MM.1S (cell line): ENCODE results near the gene HOXB1.

Source experiments
- DNase-seq: peaks from one replicate; pipeline ENCODE4 v3.0.0-alpha.2; 2015
- H2AFZ ChIP-seq: fragments of 300-600 bp; sonication (generic); 2 replicates; pipeline ENCODE4 v1.6.0; 2016; ENCODE audit warnings: antibody characterized with exemption, low read length
- H3F3A ChIP-seq: fragments of 300-600 bp; sonication (generic); 2 replicates; pipeline ENCODE4 v1.6.1; 2016; ENCODE audit warnings: mild to moderate bottlenecking, antibody characterized with exemption, low read length, moderate library complexity, mixed read lengths; ENCODE audit not compliant: insufficient read depth
- H3K27ac ChIP-seq: fragments of 300-600 bp; sonication (generic); 2 replicates; pipeline ENCODE4 v1.5.1; 2016; ENCODE audit warnings: mild to moderate bottlenecking, low read length
- H3K27me3 ChIP-seq: fragments of 300-600 bp; sonication (generic); replicated peaks from 2 replicates; pipeline ENCODE4 v1.6.0; 2016; ENCODE audit warnings: low read length; ENCODE audit not compliant: insufficient read depth
- H3K36me3 ChIP-seq: fragments of 300-600 bp; sonication (generic); replicated peaks from 2 replicates; pipeline ENCODE4 v1.6.1; 2016; ENCODE audit warnings: mild to moderate bottlenecking, low read length, mixed read lengths; ENCODE audit not compliant: insufficient read depth
- H3K4me1 ChIP-seq: fragments of 300-600 bp; sonication (generic); 2 replicates; pipeline ENCODE4 v1.6.1; 2016; ENCODE audit warnings: low read length, mixed read lengths
- H3K4me2 ChIP-seq: fragments of 300-600 bp; sonication (generic); 2 replicates; pipeline ENCODE4 v1.6.0; 2016; ENCODE audit warnings: low read depth, low read length
- H3K4me3 ChIP-seq: fragments of 300-600 bp; sonication (generic); 2 replicates; pipeline ENCODE4 v1.5.1; 2016; ENCODE audit warnings: low read length, mixed read lengths
- H3K79me2 ChIP-seq: fragments of 300-600 bp; sonication (generic); 2 replicates; pipeline ENCODE4 v1.6.1; 2016; ENCODE audit warnings: mixed run types, low read length, mixed read lengths
- H3K9ac ChIP-seq: fragments of 300-600 bp; sonication (generic); 2 replicates; pipeline ENCODE4 v1.6.1; 2016; ENCODE audit warnings: low read length, mixed read lengths
- H3K9me2 ChIP-seq: fragments of 300-600 bp; sonication (generic); replicated peaks from 2 replicates; pipeline ENCODE4 v1.6.1; 2016; ENCODE audit warnings: mild to moderate bottlenecking, low read length, mixed read lengths; ENCODE audit not compliant: insufficient read depth
- H3K9me3 ChIP-seq: fragments of 300-600 bp; sonication (generic); replicated peaks from 2 replicates; pipeline ENCODE4 v1.6.1; 2016; ENCODE audit warnings: mild to moderate bottlenecking, low read length, mixed read lengths; ENCODE audit not compliant: insufficient read depth
- H4K20me1 ChIP-seq: fragments of 300-600 bp; sonication (generic); 2 replicates; pipeline ENCODE4 v1.6.1; 2016; ENCODE audit warnings: mild to moderate bottlenecking, low read length, moderate library complexity, mixed read lengths; ENCODE audit not compliant: insufficient read depth
- EZH2 ChIP-seq: fragments of 300-600 bp; sonication (generic); optimal IDR thresholded peaks from 2 replicates; pipeline ENCODE3; 2017; ENCODE audit warnings: low read depth, mild to moderate bottlenecking, antibody characterized with exemption, low read length, mixed read lengths
- EZH2phosphoT487 ChIP-seq: fragments of 300-600 bp; sonication (generic); IDR thresholded peaks from 2 replicates; pipeline ENCODE4 v1.6.1; 2018; ENCODE audit warnings: antibody characterized with exemption, low read length
- TF ChIP-seq, protein P1 (sequence below): fragments of 300-600 bp; sonication (generic); IDR thresholded peaks from 2 replicates; pipeline ENCODE4 v1.5.1; 2016; ENCODE audit warnings: antibody characterized with exemption, low read length, mixed read lengths

Gene HOXB1

DNA sequence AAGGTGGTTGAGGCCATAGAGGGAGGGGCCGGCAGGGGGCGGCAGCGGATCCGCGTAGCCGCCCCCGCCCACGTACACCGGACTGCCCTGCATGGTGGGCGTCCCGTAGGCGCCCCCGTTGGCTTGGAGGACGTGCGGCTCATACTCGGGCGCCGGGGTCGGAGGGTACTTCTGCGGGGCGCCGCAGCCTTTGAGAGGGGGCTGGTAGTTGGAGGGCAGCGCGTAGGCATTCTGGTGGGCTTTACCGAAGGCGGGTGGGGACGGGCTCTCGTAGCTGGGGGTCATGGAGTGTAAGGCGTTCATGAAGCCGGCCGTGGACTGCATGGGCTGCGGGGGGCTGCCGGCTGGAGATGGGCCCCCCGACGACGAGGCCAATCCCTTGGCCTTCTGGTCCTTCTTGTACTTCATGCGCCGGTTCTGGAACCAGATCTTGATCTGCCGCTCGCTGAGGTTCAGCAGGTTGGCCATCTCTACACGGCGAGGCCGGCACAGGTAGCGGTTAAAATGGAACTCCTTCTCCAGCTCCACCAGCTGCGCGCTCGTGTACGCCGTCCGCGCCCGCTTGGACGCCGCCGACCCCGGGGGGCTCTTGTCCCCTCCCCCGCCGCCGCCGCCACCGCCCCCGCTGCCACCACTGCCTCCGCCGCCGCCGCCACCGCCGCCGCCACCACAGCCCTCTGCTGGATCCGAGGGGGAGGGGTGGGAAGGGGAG is 19.8 kb upstream of the HOXB1 start:
- H3K9me2 ChIP-seq = no peaks in the 10 kb centered on the region
- H3K4me2 ChIP-seq = no peak overlapping the region
- no peaks in the 10 kb centered on the region for H3F3A ChIP-seq
- TF ChIP-seq EZH2 = no peak
- TF ChIP-seq, protein P1, sequence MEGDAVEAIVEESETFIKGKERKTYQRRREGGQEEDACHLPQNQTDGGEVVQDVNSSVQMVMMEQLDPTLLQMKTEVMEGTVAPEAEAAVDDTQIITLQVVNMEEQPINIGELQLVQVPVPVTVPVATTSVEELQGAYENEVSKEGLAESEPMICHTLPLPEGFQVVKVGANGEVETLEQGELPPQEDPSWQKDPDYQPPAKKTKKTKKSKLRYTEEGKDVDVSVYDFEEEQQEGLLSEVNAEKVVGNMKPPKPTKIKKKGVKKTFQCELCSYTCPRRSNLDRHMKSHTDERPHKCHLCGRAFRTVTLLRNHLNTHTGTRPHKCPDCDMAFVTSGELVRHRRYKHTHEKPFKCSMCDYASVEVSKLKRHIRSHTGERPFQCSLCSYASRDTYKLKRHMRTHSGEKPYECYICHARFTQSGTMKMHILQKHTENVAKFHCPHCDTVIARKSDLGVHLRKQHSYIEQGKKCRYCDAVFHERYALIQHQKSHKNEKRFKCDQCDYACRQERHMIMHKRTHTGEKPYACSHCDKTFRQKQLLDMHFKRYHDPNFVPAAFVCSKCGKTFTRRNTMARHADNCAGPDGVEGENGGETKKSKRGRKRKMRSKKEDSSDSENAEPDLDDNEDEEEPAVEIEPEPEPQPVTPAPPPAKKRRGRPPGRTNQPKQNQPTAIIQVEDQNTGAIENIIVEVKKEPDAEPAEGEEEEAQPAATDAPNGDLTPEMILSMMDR = no peak
- TF ChIP-seq EZH2phosphoT487 = no peak
- H3K9ac ChIP-seq = no peak overlapping the region
- no peaks in the 10 kb centered on the region for H3K79me2 ChIP-seq
- no peaks in the 10 kb centered on the region for H3K4me1 ChIP-seq
- DNase-seq = no peak
- no peaks in the 10 kb centered on the region for H3K36me3 ChIP-seq
- H3K27me3 ChIP-seq = no peaks in the 10 kb centered on the region
- no peaks in the 10 kb centered on the region for H4K20me1 ChIP-seq
- no peak overlapping the region for H3K4me3 ChIP-seq
- H3K27ac ChIP-seq = no peak overlapping the region
- no peak overlapping the region for H2AFZ ChIP-seq
- no peaks in the 10 kb centered on the region for H3K9me3 ChIP-seq

DNA sequence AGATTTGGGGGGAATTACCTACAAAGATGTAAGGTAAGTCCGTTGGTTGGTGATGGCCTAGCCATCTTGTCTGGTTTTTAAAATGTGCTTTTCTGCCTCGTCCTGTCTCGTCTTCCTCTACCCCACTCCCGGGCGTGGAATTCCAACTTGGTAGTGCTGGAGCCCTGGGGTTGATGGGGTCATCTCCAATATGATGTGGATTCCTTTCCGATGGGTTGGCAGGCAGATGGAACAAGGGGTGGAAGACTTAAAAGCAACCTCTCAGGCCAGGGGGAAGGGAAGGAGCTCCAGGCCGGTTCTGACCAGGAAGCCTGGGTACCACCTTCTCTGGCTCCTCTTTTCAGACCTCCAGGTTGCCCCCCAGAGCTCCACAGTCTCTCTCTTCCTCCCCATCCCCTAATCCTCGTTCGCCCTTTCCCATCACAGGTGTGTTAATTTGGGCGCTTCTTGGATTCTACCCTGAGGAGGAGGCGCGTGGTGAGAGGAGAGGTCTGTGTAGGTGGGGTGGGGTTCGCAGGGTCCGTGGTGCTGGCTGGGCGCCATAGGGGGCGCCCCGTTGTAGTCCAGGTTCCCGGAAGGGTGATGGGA is 19.2 kb upstream of the HOXB1 start:
- Histone ChIP-seq H3K36me3 (no peaks in the 10 kb centered on the region), H3K9me3 (no peaks in the 10 kb centered on the region), H3K9ac (no peak overlapping the region), H3K4me3 (no peak overlapping the region), H3K4me1 (no peaks in the 10 kb centered on the region), H3K4me2 (no peak overlapping the region), H3F3A (no peaks in the 10 kb centered on the region), H3K79me2 (no peaks in the 10 kb centered on the region), H4K20me1 (no peaks in the 10 kb centered on the region), H3K27ac (no peak overlapping the region), H3K9me2 (no peaks in the 10 kb centered on the region), H3K27me3 (no peaks in the 10 kb centered on the region), H2AFZ (no peak overlapping the region)
- DNase-seq = no peak
- TF ChIP-seq EZH2 (no peak), EZH2phosphoT487 (no peak)
- TF ChIP-seq, protein P1 = no peak

DNA sequence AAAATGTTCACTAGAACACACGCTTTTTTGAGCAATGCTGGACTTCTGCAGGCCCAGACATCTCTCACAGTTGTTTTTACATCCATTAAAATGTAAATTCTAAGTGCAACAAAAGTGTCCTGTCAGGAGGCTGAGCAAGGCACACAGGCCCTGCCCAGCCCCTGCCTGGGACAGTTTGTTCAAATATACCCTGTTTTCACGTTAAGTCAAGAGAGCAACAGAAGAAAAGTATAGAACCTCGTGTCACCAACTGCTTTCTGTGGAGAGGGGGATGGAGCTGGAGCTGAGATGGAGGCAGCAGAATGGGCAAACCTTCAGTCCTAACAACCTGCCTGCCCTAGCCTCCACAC is 18.4 kb upstream of the HOXB1 start:
- Histone ChIP-seq H3K9me2 (no peaks in the 10 kb centered on the region), H3K27ac (no peak overlapping the region), H3F3A (no peaks in the 10 kb centered on the region), H3K9me3 (no peaks in the 10 kb centered on the region), H3K27me3 (no peaks in the 10 kb centered on the region; the same call in 1 of the 2 replicates), H3K36me3 (no peaks in the 10 kb centered on the region), H3K4me1 (no peaks in the 10 kb centered on the region), H3K9ac (no peak overlapping the region), H3K4me3 (no peak overlapping the region), H2AFZ (no peak overlapping the region), H3K4me2 (no peak overlapping the region), H4K20me1 (no peaks in the 10 kb centered on the region), H3K79me2 (no peaks in the 10 kb centered on the region)
- TF ChIP-seq, protein P1 = no peak
- TF ChIP-seq EZH2phosphoT487 (no peak), EZH2 (no peak)
- no peak for DNase-seq
